ENCODE results near the gene TIMELESS.
A peak's percentile ranks its signal among the peaks of the same experiment; 100 is the strongest.
"Not testable (repeated sequence)": the region's sequence is repeated elsewhere in the genome, so short reads cannot be mapped to it uniquely, and the experiment has no call there.

TIMELESS gene

DNA sequence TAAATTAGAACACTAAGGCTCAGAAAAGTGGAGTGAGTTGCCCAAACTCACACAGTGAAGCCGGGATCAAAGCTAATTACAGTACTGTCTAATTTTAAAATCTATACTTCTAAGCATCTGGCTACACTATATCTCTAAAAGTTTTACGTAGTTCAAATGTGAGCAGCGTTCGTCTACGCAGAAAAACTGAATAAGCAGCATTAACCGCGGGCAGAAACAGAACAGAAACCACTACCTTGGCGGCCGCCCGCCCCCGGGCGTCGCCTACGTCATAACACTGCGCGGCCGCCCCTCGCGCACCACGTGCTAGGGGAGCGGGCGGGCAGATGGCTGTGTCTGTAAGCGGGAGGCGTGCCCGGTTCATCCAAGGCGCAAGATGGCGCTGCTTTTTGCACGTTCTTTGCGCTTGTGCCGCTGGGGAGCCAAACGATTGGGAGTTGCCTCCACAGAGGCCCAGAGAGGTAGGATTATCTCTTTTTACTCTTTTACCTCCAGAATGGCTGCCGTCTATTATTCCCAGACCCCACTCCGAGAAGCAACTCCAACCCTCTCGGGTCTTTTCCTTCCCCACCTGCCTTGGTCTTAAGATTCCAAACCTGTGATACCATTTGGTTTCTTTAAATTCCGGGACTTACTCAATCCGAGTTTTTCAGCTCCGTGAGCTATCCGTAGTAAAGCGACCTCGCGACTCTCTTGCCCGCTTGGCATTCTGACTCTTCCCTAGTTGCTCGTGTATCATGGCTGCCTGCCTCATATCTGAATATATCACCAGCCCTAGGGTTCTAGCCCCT lies 19.2 kb upstream of the TIMELESS start, which contains the start of gene SPRYD4:
SPRYD4 (plus strand) TSS at position 363 of the 791 bp plus-strand sequence; CDS start at position 377, 14 bp downstream.
- DNase-seq: peak; percentile 97

DNA sequence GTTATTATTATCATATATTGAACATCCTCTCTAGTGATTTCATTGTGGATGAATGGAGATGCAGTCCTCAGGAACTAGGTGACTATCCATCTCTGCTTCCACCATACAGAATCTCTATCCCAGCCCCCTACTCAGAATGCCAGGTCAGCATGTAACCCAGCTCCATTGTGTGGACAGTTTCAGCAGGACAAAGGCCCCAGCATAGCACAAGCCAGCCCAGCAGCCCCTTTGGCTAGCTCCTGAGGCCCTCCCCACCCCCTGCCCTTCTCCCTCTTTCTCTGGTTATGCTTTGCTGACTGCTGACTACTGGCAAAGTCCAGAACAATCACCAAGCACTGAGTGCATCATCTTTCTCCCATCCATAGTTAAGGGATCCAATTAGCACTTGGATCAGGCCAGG lies 13.3 kb upstream of the TIMELESS start:
- DNase-seq: no peak

DNA sequence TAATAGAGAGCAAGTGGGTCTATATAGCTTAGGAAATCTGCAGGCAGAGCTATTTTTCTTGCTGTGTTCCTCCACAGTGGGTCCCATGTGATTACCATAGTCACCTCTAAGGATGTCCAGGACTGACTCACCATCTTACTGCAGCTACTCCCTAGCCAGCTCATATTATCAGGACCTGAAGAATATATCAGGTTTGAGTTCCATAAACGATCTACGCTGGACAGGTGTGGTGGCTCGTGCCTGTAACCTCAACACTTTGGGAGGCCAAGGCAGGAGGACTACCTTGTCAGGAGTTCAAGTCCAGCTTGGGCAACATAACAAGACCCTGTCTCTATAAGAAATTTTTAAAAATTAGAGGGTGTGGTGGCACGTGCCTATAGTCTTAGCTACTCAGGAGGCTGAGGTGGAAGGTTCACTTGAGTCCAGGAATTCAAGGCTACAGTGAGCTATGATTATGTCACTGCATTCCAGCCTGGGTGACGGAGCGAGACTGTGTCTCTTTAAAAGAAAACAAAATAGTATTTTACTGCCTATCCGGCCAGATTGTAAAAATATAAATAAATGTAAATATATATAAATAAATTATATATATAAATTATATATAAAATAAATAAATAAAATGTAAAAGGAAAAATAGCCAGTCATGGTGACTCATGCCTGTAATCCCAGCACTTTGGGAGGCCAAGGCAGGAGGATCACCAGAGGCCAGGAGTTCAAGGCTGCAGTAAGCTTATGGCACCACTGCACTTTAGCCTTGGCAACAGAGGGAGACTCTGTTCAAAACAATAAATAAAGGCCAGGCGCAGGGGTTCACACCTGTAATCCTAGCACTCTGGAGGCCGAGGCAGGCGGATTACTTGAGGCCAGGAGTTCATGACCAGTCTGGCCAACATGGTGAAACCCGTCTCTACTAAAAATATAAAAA lies 12.3 kb upstream of the TIMELESS start:
- DNase-seq: no peak

DNA sequence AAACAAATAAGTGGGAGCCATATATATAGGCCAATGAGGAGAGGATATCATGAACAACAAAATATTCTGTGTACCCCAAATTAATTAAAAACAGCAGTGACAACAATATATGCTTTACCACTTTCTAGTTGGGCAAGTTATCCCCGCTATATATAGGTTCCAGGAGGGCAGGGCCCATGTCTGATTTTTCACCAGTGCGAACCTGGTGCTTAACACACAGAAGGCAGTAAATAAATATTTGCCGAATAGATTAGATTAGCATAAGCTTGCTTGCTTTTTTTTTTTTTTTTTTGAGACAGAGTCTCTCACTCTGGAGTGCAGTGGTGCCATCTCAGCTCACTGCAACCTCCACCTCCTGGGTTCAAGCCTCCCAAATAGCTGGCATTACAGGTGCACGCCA lies 8.6 kb upstream of the TIMELESS start:
- DNase-seq: no peak

DNA sequence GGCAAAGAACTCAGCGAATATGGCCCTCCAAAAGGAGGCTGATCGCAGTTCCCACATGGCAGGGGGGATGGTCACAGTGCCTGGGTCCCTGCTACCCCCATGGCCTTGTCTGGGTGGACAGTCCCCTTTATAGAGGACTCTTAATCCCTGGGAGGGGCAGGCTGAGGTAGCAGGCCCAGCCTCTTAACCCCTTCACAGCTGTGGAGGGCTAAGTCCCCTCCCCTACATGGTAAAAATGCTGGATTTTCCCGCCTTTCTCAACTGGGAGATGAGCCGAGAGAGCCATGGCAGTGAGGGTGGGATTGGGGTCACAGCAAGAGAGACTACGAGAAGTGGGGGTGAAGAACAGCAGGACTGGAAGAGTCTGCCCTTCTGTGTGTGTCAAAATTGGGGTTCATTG lies 5.3 kb upstream of the TIMELESS start, which contains the start of gene MIP:
MIP (minus strand) TSS at position 101 of the 400 bp plus-strand sequence; CDS start at position 57, 44 bp downstream.
- DNase-seq: no peak

DNA sequence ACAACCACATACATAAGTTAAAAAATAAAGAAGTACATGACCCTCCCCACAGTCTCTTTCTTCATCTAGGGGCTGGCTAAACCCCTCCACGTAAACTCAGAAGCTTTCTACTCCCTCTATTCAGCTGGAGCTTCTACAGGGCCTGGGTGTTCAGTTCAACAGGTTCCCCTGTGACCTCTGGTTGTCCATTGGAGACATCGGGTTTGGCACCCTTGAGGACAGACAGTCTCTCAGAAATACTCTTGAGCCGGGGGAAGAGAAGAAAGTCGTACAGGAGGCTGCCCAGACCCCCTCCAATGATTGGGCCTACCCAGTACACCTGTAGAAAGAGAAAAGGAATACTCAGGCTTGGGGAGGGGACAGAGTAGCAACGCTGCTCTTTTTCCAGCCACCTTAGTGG lies 1.9 kb upstream of the TIMELESS start:
- DNase-seq: no peak

DNA sequence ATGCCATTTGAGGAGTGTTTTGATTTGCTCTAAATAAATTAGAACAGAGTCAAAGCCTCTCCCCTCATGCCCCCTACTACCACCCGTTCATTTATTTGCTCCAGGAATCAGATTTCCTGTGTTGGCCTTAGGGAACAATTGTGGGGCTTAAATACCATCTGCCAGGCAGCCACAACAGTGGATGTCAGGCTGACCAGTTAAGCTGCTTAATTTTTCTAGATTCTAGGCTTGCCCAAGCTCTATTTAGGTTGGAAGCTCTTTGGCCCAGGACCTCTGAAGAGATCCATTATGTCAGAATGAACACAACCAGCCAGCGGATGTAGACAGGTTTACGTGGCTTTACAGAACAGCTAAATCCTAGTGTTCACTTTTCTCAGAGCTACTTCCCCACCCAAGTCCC lies 1.0 kb upstream of the TIMELESS start:
- DNase-seq: peak; percentile 48

DNA sequence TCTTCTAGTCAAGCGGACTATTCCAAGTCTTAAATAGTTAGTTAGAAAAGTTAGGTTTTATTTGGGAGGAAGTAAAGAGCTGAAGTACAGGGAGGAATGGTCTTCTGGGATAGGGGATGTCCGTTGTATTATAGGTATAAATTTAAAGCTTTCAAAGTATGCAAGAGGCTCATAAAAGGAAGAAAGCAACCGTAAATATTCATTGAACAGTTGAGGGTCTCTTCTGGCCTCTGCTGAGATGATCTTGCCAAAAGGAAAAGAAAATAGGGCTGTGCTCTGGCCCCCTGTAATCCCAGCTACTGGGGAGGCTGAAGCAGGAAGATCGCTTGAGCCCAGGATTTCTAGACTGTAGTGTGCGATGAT lies 377 bp upstream of the TIMELESS start:
- peak; percentile 38 for DNase-seq

DNA sequence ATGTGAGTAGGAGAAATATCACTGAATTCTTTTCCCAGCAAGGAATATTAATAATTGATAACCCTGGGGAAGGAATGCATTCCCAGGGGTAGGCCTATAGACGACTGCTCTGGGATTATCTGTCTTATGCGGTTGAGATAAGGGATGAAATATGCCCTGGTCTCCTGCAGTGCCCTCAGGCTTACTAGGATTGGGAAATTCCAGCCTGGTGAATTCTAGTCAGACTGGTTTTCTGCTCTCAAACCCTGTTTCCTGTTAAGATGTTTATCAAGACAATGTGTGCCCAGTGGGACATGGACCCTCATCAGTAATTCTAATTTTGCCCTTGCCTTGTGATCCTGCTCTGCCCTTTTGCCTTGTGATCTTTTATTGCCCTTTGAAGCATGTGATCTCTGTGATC lies 6.0 kb downstream of the TIMELESS start:
- DNase-seq: not testable (repeated sequence)

DNA sequence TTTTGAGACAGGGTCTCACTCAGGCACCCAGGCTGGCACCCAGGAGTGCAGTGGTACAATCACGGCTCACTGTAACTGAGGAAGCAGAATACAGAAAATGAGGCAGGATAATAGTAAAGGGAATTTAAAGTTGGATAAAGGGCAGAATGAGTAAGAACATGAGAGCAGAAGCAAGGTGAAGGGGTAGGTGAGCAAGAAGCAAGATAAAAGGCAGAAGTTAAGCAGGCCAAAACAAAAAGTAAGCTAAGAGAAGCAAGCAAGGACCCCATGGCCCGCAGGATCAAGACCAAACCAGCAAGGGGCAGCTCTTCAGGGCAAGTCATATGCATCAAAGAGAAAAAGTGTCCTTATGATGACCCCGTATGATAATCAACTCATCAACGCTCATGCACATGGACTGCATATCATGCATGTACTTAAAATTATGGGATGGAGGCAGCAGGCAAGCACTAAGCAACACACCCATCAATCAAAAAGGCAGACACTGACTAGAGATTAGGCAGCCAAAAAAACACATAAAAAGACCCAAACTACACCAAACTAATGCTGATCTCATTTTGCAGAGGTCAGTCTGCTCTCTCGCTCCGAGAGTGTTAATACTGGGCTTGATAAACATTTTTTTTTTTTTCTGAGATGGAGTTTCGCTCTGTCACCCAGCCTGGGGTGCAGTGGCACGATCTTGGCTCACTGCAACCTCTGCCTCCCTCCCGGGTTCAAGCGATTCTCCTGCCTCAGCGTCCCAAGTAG lies 11.6 kb downstream of the TIMELESS start:
- DNase-seq: no peak

DNA sequence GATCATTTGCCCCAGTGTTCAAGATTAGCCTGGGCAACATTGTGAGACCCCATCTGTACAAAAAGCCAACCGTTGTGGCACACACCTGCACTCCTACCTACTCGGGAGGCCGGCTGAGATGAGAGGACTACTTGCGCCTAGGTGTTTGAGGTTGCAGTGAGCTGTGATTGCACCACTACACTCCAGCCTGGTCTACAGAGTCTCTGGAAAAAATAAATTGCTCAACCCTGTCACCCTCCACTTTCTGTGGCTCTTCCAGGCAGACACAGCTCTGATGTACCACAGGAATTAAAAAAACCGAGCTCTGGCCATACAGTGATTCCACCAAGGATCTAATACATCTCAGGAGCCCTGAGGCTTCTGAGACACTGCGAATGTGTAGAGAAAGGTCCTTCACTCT lies 14.4 kb downstream of the TIMELESS start:
- DNase-seq: no peak

DNA sequence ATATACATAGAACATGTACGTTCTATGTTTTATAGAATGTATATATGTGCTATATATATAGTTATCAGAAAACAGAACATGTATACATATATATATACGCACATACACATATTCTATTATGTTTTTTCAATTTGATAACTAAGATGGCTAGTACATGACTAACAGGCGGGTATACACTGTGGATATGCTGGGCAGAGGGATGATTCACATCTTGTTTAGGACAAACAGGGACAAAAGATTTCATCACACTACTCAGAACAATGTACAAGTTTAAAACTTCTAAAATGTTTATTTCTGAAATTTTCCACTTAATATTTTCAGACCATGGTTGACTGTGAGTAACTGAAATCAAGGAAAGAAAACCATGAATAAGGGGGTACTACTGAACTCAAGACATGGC lies 17.4 kb downstream of the TIMELESS start:
- DNase-seq: no peak

DNA sequence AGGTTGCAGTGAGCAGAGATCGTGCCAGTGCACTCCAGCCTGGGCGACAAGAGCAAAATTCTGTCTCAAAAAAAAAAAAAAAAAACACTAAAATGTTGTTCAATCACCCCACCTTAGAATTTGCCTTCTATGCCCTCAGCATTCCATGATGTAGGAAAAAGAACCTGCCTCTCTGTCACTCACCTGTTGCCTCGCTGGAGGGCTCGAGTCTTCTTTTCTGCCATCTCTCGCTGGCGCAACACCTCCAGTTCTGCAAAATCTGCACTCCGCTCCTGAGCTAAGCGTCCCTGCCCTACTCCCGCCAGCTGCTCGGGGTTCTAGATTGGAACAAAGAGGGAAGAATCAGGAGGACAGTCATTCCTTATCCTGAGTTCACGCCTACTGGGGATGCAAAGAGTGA lies 17.9 kb downstream of the TIMELESS start:
- no peak for DNase-seq

DNA sequence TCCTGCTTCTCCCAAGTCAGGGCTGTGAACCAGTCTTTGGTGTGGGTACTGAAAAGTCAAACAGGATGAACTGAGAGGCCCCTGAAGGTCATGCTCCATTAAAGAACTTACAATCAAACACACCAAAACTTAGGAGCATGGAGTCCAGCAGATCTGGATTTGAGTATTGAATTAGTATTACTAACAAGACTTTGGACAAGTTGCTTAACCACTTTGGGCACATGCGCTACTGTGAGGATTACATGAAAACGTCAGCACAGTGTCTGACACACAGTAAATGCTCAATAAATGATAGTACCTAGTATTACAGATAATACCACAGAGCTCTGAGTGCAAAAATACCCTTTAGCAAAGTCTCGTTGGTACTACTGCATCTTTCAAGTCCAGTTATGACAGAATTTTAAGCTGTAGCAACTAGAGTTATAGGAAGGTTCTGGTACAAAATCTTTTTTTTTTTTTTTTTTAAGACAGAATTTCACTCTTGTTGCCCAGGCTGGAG lies 23.2 kb downstream of the TIMELESS start:
- no peak for DNase-seq

DNA sequence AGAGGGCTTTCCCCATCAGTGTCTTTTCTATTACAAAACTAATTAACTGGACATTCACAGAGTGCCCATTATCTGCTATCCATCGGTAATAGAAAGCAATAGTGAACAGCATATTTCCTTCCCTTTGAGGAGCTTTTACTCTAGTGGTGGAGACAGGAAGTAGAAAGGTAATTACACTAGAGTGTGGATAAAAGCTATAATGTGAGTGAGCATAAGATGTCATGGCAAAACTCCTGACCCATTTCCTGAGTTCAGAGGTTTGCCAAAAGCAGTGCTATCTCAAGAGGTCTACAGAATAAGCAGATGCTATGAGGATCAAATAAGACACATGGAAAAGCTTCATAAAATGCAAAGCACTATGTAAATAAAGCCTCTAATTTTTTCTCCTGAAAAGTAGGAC lies 24.0 kb downstream of the TIMELESS start:
- DNase-seq: no peak

DNA sequence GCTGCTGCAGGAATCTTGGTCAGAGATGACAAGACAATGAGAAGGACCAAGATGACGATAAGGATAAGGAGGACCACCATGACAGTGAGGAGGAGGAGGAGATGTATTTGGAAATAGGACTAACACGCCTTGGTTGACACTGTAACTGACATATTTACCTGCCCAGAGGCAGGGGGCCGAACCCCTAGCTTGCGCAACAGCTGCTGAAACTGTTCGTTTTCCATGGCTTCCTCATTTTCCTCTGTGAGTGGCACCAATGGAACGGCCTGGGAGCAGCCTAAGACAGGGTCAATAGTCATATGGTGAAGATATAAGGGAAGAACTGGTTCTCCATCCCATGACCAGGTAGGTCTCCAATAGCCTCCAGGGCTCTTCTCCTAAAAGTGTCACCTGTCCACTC lies 28.8 kb downstream of the TIMELESS start:
- DNase-seq: no peak

DNA sequence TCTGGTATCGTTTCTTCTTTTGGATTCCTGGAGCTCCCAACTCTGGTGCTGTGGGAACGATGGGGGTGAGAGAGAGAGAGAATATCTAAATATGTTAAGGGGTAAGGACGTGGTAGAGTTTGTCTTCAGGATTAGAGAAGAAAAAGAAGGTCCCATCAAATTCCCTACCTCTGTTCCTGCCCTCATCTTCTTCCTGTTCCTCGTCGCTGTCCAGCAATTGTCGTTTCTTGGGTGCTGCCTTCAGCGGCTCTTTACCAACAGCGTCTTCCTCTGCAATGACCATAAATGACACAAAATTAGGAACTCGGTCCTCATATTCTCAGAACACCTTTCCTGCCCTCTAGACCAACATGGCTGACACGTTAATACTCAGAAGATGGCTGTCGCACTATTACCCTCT lies 31.5 kb downstream of the TIMELESS start:
- no peak for DNase-seq

DNA sequence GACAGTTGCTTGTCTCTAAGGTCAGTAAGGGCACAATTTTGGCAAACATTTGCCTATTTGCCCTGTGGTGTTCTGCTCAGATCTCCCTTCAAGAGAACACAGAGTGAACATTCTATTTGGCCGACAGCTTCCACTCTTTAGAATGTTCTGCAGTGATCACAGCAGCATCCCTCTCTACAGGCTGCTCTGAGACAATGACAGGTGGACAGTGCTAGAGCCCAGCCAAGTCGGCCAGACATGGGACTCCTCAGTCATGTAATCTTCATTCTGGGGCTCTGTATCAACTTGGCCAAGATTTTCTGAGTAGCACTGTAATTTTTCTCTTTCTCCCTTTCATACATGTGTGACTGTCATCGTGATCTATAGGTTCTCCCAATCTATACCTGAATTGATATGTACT lies 34.8 kb downstream of the TIMELESS start:
- DNase-seq: no peak

DNA sequence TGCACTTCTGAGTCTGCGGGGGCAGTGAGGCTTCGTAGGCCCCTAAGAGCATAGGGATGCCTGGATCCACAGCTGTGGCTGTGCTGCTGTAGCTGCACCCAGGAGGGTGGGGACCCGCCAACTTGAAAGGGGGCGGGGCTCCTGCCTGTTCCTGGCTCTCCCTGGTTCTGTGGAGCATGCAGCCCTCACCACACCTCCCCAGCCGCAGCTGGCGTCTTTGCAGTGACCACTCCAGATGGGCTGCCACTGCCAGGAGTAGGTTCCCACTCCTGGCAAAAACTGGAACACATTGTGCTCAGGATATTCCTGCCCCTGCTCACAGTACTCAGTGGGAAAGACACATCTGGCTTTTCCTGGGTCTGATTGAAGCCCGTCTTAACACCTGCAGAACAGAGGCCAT lies 35.8 kb downstream of the TIMELESS start:
- no peak for DNase-seq

DNA sequence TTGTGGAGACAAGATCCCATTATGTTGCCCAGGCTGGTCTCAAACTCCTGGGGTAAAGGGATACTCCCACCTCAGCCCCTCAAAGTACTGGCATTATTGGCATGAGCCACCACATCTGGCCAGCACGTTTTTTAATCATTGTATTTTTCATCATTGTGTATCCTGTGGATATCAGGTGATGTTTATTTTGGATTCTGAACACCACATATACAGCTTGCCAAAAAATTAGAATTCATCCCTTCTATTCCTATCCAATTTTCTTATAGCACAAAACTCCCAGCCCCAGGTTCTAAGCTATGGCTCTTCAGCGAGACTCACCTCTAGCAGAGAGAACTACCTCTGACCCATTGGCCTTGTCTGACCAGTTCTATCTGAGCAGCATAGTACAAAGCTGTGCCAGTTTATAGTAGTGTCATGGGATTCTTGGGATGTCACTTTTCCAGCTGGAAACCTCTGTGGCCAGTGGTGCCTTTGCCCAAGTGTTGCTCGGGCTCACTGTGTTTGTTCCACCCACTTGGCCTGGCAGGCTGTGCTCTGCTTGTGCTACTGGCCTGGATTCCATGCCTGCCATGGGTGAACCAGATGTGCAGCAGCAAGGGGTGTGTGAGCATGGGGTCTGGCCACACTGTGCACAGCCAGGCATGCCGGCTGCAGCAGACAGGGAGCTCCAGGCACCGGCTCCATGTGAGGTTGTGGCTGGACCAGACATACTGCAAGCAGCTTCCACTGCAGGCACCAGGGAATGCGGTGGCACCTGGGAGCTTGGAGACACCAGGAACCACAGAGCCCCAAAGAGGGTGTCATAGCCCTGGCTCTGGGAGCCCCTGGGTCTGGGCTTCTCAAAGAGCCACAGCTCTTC lies 37.2 kb downstream of the TIMELESS start:
- no peak for DNase-seq

DNA sequence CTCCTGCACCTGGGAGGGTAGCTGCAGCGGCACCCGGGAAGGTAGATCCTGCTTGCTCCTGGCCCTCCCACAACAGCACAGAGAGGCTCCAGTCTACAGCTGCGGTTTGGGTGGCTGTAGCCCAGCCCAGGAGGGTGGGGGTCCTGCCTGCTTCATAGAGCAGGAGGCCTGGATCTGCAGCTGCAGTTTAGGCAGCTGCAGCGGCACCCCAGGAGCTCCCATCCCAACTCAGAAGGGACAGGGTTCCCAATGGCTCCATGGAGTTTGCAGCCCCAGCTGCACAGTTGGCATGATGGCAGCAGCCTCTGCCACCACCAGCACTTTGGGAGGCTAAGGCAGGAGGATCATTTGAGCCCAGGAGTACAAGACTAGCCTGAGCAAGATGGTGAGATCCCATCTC lies 38.5 kb downstream of the TIMELESS start:
- DNase-seq: no peak

DNA sequence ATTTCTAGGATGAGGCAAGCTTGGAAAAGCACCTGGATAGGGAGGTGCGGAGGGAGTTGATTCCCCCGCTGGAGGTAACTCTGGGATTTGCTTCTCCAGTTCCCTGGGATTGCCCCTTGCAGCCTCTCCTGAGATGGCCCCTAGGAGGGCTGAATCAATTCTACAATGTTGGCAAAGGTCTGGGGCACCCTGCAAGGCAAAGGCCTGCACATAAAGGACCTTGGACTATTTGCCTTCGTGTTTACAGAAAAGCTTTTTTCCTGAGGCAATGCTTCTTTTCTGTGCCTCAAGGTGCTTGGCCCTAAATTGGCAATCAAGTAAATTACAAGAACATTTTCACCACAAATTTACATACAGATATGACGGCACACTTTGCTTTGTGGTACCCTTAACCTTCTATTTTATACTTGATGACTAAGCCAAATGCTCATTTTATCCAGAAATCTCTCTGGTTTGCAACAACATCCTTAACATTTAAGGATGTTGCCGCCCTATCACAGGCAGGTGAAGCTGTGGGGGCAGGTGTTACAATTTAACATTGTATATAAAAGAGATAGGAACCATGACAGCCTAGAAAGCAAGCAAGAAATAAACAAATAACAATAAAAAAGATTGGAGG lies 40.3 kb downstream of the TIMELESS start:
- peak; percentile 18 for DNase-seq
